B cell (primary cell): Measurements from ENCODE around the gene STUM.

Experiments used
- CTCF ChIP-seq: fragments of 200-600 bp; IDR thresholded peaks from one replicate; pipeline ENCODE4 v1.8.0; 2022; ENCODE audit warnings: antibody characterized with exemption, mild to moderate bottlenecking
- EZH2 ChIP-seq: IDR thresholded peaks from 2 replicates; pipeline ENCODE4 v1.6.1; 2012; ENCODE audit warnings: borderline replicate concordance, low read depth, mild to moderate bottlenecking, moderate library complexity, low read length; ENCODE audit not compliant: insufficient read depth, poor library complexity, severe bottlenecking

GRCh38 chr1:226529891-226530290, 18.7 kb upstream of the STUM start:
- no peak for TF ChIP-seq CTCF
- TF ChIP-seq EZH2: no peak
